GM19025 (cell line): ENCODE data around the gene FRAT1.
"Not testable (repeated sequence)": the region's sequence is repeated elsewhere in the genome, so short reads cannot be mapped to it uniquely, and the experiment has no call there.

Experiments
- ATAC-seq: cut with Tn5 transposase; IDR thresholded peaks from one replicate; pipeline ENCODE4 v1.9.1; 2021; ENCODE audit warnings: mild to moderate bottlenecking, low read depth, moderate library complexity; ENCODE audit not compliant: unreplicated experiment

The FRAT1 gene, protein sequence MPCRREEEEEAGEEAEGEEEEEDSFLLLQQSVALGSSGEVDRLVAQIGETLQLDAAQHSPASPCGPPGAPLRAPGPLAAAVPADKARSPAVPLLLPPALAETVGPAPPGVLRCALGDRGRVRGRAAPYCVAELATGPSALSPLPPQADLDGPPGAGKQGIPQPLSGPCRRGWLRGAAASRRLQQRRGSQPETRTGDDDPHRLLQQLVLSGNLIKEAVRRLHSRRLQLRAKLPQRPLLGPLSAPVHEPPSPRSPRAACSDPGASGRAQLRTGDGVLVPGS

DNA sequence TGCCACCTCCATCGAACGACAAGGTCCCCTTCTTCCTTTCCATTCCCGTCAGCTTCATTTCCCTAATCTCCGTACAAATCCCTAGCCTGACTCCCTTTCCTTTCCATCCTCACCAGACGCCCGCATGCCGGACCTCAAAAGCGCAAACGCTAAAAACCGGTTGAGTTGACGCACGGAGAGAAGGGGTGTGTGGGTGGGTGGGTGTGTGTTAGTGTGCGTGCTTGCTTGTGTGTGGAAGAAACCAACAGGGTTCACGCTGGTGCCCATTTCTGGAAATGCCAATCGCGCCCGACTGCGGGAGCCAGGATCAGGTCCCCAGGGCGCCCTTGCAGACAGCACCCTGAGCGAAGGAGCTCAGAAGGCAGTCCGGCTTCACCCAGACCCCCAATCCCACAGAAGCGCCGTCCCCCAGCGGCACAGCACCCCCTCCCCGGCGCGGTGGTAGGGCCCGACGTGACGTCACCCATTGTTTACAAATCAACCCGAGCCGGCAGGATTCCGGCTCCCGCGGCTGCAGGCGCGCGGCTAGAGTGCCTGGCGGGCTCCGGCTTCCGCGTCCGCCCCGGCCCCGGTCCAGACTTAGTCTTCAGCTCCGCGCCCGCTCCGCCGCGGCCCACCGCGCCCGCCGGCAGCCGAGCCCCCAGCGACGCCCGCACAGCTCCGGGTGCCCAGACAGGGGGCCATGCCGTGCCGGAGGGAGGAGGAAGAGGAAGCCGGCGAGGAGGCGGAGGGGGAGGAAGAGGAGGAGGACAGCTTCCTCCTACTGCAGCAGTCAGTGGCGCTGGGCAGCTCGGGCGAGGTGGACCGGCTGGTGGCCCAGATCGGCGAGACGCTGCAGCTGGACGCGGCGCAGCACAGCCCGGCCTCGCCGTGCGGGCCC is at the start of gene FRAT1:
FRAT1 (plus strand) TSS at position 500 of the 880 bp plus-strand sequence; CDS start at position 683, 183 bp downstream.
- ATAC-seq: peak; percentile 79

DNA sequence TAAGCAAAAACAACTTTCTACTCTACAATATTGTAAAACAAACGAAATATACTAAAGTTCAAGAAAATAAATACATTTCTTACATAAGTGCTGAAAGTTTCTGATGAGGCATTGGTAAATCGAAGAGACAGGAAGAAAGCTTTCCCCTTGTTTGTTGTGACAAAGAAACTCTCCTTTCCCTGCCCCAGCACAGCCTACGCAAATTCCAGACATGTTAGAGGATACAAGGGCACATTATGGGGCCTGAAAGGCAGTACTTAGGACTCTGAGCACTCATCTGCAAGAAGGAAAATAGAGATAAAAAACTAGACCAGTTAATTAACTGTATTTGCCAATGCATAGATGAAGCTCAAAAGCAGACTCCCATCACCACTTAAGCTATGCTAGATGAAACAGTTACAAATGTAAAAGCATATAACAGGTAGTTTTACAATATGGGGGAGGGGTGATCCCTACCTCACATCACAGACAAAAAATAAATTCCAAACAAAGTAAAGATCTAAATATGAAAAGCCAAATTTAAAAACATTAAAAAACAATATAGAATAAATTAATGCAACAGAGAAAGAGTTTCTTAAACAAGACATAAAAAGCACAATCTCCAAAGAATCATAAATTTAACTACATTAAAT is 48.4 kb upstream of the FRAT1 start:
- ATAC-seq: no peak

DNA sequence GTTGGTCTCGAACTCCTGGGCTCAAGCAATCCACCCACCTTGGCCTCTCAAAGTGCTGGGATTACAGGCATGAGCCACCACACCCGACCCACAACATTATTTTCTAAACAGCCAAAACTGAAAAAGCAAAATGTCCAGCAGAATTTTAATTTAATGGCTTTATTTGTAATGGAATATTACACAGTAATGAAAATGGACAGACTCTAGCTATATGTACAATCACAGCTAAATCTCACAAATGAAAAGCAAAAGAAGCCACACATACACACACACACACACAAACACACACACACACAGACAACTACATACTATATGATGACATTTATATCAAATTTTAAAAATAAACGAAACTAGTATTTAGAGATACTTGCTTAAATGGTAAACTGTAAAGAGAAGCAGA is 45.4 kb upstream of the FRAT1 start:
- no peak for ATAC-seq

DNA sequence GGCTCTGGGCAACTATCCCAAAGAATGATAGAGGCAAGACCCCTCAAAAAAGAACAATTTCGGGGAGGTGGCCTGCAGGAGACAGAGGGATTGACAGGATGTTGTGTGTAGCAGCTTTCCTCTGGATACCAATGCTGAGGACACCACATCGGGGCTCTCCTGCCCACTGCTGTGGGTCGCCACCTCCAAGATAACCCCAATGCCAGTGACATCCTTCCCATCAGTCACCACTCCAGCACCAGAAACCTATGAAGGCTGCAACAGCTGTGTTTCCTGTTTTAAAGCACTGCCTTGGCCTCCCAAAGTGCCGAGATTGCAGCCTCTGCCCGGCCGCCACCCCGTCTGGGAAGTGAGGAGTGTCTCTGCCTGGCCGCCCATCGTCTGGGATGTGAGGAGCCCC is 44.2 kb upstream of the FRAT1 start:
- no peak for ATAC-seq

DNA sequence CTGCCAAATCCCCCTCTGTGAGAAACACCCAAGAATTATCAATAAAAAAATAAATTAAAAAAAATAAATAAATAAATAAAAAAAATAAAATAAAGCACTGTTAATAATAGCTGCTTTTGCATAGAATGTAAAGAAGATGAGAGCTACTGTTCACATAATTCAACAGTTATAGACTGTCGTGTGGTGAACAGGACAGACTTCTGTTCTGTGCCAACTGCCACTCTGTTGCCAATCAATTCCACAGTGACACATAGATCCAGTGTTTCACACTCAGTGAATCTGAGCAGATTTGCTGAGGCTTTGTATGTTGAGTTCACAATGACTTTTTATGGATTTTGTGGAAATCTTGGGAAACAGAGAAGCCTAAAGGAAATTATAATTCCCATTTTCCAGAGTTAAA is 41.5 kb upstream of the FRAT1 start:
- ATAC-seq: no peak

DNA sequence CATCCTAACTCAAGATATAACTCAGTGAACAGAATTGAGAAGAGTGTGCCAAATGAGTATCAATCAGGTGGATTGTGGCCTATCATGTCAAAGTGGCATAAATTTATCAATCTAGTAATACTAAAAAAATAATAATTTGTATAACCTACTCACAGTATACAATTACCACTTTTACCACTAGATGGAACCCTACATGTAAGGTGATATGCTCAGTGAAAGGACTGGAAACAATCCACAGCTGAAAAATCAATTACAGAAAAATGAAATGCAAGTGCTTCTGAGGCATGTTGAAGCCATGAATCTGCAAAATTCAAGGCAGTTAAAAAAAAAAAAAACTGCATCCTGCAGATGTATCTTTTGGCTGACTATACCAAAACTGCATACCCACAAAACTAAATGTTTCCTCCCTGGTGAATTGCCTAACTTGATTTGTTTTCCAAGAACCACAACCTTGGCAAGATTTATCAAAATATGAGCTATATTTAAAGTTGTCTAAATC is 40.5 kb upstream of the FRAT1 start:
- ATAC-seq: no peak

DNA sequence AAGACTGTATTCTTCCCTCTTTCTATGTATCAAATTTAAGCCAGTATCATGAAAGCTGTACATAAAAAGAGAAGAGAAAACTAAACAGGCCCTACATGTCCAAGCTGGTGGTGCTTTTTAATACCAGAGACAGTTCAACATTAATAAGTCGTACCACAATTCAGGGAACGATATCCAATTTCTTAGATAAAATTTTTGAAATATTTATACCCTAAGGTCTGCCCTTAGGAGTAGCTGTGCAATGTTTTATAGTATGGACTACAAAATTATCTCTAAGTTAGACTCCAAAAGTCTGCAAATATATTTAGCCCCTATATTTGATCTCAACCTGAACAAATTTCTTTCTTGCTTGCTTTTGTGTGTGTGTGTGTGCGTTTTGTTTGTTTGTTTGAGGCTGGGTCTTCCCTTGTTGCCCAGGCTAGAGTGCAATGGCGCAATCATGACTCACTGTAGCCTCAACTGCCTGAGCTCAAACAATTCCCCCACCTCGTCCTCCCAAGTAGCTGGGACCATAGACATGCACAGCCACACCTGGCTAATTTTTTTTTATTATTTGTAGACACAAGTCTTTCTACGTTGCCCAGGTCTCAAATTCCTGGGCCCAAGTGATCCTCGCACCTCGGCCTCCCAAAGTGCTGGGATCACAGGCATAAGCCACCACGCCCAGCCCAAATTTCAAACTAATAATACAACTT is 39.8 kb upstream of the FRAT1 start:
- ATAC-seq: no peak

DNA sequence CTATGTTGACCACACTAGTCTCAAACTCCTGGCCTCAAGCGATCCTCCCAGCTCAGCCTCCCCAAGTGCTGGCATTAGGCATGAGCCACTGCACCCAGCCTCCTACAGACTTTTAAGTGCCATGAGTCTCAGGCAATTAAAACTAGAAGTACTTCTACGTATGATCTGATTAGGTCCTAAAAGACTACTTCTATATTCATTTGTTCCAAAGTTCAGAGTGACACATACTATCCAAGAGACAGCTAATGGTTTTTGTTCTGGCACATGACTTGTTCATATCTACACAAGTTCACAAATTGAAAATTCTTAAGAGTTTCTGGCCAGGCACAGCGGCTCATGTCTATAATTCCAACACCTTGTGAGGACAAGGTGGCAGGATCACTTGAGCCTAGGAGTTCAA is 38.3 kb upstream of the FRAT1 start:
- ATAC-seq: no peak

DNA sequence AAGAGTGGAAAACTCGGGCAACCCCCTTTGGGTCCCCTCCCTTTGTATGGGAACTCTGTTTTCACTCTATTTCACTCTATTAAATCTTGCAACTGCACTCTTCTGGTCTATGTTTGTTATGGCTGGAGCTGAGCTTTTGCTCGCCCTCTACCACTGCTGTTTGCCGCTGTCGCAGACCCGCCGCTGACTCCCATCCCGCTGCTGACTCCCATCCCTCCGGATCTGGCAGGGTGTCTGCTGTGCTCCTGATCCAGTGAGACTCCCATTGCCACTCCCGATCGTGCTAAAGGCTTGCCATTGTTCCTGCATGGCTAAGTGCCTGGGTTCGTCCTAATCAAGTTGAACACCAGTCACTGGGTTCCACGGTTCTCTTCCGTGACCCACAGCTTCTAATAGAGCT is 29.0 kb upstream of the FRAT1 start:
- ATAC-seq: not testable (repeated sequence)

DNA sequence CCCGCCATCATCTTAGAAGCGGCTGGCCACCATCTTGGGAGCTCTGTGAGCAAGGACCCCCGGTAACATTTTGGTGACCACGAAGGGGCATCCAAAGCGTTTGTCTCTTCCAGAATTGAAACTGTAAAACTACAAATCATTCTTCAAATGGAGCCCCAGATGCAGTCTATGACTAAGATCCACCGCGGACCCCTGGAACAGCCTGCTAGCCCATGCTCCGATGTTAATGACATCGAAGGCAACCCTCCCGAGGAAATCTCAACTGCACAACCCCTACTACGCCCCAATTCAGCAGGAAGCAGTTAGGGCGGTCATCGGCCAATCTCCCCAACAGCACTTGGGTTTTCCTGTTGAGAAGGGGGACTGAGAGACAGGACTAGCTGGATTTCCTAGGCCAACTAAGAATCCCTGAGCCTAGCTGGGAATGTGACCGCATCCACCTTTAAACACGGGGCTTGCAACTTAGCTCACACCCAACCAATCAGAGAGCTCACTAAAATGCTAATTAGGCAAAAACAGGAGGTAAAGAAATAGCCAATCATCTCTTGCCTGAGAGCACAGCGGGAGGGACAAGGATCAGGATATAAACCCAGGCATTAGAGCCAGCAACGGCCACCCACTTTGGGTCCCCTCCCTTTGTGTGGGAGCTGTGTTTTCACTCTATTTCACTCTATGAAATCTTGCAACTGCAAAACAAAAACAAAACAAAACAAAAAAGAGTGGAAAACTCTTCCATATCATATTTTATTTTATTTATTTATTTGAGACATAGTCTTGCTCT is 28.3 kb upstream of the FRAT1 start:
- ATAC-seq: not testable (repeated sequence)

DNA sequence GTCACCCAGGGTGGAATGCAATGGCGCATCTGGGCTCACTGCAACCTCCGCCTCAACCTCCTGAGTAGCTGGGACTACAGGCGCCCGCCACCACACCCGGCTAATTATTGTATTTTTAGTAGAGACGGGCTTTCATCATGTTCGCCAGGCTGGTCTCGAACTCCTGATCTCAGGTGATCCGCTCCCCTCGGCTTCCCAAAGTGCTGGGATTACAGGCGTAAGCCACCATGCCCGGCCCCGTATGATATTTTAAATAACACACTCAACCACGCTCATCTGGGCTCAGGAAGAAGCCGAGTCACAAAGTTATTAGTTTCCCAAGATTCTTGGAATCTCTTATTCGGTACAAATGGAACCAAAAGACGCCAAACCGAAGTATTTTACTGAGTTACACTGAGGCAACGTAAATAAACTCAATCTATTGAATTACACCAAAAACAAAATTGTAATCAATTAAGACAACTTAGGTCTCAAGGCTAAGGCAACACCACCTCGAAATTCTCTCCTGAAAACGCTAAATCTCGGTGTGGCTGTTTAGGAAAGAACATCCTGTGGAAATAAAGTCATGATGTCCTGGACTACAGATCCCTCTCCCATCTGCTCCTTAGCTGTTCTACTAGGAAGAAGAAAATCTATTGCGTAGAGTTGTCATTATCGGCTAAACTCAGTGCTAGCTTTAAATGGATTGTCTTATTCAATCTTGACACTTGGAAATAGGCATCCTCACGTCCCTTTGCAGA is 27.5 kb upstream of the FRAT1 start:
- ATAC-seq: no peak

DNA sequence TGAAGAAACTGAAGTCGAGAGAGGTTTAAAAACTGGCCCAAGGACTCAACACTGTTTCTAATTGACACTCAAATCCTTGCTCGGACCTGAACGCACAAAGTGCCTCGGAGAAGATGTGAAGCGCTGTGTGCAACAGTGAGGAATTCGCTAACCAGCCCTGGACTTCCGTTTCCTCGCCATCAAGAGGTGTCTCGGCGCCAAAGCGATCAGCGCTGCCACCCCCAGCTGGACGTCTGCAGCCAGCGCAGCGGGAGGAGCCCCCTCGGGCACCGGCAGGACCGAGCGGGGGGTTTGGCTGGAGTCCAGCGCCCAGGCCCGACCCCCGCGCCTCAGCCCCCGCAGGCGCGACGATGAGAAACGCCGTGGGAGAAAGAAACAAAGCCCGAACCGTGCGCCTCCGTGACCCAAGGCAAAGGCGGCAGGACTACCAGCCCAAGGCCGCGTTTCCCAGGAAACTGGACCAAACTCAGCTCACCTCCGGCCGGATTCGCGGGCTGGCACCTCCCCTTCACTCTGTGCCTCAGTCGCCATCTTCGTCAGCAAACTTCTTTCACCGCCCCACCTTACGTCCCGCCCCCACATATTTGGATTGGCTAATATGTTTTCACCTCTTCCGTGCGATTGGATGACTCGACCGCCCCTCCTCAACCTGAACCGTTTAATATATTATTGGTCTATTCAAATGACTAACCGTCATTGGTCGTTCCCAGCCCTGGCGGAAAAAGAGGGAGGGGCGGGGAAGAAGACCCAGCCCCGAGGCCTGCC is 26.8 kb upstream of the FRAT1 start, which contains the start of gene ARHGAP19:
ARHGAP19 (minus strand) TSS at position 541 of the 765 bp plus-strand sequence; CDS start at position 531, 10 bp downstream.
- ATAC-seq: peak; percentile 93

DNA sequence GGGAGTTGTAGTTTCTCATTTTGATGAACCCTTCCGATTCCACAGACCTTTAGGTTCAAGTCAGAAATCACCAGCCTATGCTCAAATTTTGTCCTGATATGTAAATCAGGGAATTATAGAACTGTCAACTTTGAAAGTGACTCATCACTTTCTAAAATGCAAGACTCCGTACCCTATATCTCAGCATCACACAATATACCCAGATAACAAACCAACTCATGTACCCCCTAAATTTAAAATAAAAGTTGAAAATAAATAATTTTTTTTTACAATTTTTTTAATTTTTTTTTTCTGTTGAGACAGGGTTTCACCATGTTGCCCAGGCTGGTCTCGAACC is 26.2 kb upstream of the FRAT1 start:
- no peak for ATAC-seq

DNA sequence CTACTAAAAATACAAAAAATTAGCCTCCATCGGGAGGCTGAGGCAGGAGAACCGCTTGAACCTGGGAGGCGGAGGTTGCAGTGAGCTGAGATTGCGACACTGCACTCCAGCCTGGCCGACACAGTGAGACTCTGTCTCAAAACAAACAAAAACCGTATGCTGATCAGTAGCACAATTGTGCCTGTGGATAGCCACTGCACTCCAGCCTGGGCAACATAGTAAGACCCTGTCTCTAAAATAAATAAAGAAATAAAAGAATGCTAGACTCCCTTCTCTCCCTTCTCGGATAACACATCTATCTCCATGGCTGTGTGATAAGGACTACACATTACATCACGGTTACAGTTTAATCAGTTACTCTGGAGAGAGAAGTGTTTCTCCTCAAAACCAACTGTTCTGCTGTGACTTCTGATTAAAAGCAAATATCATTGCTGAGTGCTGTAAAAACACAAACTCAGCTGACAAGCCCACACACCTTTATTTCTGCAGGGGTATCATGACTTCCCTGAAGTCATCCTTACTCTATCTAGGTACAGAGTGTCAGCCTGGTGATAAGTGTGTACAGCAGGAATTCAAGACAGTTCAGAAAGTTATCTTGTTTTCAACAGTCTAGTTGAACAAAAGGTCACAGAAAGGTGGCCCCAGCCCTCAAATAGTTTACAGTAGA is 21.4 kb upstream of the FRAT1 start:
- ATAC-seq: no peak

DNA sequence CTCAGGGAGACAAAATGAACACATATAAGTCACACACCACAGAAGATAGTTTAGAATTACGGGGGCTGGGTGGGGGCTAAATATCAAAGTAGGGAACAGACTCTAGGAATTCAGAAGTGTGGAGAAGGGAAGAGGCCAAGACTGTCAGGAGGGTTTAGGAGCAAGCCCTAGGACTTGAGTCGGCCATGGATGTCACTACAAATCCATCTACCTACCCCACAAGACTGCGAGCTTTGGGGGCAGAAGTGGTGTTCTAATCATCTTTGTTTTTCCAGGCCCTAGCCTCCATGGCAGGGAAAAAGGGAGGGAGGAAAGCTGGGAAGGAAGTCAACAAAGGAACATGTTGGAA is 20.9 kb upstream of the FRAT1 start:
- no peak for ATAC-seq

DNA sequence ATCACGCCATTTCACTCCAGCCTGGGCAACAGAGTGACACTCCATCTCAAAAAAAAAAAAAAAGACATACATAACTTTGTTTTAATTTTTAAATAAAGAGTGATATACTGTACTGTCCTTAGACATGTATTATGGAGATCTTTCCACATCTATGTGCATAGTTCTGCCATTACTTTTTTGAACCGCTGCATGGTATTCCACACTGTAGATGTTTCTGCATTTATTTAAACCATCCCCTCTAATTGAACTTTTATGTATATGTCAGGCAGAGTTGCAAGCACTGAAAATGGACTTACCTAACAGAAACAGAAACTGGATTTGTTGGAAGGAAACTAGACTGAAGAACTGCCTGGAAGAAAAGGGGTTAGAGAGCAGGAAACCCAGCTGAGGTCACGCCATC is 18.1 kb upstream of the FRAT1 start:
- ATAC-seq: no peak

DNA sequence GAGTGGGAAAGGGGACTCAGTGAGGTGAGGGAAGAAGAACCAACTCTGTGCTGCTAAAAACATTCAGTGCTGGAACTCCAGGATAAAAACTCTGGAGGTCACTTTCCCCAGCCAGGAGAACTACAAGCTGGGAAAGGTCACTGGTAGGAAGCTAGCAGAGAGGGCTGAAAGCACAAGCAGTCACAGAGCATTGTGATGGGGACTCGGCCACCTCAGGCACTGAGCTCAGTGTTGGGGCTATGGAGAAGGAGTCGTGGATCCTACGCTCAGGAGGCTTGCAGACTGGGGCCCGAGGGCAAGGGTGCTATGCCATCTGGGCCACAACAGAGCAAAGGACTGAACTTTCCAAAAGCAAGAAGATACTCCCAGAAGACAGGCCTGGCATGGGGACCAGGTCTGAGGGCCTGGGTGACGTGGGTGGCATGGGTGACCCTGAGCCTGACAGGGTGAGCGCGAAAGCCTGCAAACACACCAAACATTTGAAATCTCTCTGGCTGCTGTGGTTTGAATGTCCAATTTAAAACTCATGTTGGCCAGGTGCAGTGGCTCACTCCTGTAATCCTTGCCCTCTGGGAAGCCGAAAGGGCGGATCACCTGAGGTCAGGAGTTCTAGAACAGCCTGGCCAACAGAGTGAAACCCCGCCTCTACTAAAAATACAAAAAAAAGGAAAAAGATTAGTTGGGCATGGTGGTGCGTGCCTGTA is 16.8 kb upstream of the FRAT1 start:
- no peak for ATAC-seq
